ENCODE measurements around the gene CCT7.

The CCT7 gene

DNA sequence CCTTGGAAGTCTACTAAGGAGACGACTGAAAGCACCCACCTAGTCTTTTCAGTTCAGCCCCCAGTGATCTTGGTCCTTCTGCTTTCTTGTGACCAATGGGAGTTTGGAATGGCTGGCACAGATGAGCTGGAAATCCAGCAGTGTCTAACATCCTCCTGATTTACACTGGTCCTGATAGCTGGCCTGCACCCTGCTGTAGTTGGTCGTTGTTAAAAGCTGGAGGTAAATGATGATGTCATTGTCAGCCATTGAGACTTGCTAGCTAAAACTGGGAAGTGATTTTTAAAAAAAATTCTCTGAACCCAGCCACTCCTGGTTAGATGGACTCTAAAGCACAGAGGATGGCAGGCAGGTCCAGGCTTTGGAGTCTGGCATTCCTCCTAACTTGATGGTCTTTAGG is 19.3 kb downstream of the CCT7 start:
- Histone ChIP-seq H3K4me1 (peaks cover 9% of the 10 kb centered on the region), H3K36me3 (ENCODE audit: control insufficient read depth, insufficient read depth, low read length) (no peaks in the 10 kb centered on the region), H3K4me3 (ENCODE audit: low read depth, low read length) (no peak overlapping the region), H3K9ac (no peak overlapping the region), H3K79me2 (no peaks in the 10 kb centered on the region), H3K9me3 (ENCODE audit: control insufficient read depth, low read length) (no peaks in the 10 kb centered on the region), H2AFZ (no peak overlapping the region), H3K27ac (no peak overlapping the region), H3K4me2 (ENCODE audit: low read length) (no peak overlapping the region), H3K27me3 (ENCODE audit: control insufficient read depth, insufficient read depth, low read length) (no peaks in the 10 kb centered on the region)
- TF ChIP-seq, protein P1, sequence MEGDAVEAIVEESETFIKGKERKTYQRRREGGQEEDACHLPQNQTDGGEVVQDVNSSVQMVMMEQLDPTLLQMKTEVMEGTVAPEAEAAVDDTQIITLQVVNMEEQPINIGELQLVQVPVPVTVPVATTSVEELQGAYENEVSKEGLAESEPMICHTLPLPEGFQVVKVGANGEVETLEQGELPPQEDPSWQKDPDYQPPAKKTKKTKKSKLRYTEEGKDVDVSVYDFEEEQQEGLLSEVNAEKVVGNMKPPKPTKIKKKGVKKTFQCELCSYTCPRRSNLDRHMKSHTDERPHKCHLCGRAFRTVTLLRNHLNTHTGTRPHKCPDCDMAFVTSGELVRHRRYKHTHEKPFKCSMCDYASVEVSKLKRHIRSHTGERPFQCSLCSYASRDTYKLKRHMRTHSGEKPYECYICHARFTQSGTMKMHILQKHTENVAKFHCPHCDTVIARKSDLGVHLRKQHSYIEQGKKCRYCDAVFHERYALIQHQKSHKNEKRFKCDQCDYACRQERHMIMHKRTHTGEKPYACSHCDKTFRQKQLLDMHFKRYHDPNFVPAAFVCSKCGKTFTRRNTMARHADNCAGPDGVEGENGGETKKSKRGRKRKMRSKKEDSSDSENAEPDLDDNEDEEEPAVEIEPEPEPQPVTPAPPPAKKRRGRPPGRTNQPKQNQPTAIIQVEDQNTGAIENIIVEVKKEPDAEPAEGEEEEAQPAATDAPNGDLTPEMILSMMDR (IDR thresholded peaks at IDR 0.05): no peak

DNA sequence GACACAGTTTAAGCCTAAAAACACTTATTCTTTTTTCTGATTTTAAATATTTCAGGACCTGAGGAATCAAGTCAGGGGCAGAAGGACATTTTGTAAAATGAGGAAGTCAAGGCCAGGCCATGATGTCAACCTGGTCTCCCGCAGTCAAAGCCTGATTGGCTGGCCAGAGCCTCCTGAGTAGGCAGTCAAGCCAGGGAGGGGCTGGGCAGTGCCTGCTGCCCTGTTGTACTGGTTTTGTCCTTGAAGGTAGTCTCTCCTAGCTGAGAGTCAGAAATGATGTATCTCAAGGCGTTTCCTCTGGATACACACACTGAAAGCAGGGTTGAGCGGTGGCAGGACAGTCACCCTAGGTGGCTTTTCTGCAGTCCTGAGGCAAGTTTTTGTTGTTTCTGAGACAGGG is 19.8 kb downstream of the CCT7 start:
- no peak overlapping the region for H3K9ac ChIP-seq
- no peaks in the 10 kb centered on the region for H3K36me3 ChIP-seq (ENCODE audit: control insufficient read depth, insufficient read depth, low read length)
- H3K79me2 ChIP-seq: no peaks in the 10 kb centered on the region
- TF ChIP-seq, protein P1 (IDR thresholded peaks at IDR 0.05): no peak
- H3K4me1 ChIP-seq: peaks cover 8% of the 10 kb centered on the region
- H3K4me2 ChIP-seq (ENCODE audit: low read length): no peak overlapping the region
- no peak overlapping the region for H3K4me3 ChIP-seq (ENCODE audit: low read depth, low read length)
- no peaks in the 10 kb centered on the region for H3K27me3 ChIP-seq (ENCODE audit: control insufficient read depth, insufficient read depth, low read length)
- no peaks in the 10 kb centered on the region for H3K9me3 ChIP-seq (ENCODE audit: control insufficient read depth, low read length)
- H3K27ac ChIP-seq: no peak overlapping the region
- H2AFZ ChIP-seq: no peak overlapping the region

DNA sequence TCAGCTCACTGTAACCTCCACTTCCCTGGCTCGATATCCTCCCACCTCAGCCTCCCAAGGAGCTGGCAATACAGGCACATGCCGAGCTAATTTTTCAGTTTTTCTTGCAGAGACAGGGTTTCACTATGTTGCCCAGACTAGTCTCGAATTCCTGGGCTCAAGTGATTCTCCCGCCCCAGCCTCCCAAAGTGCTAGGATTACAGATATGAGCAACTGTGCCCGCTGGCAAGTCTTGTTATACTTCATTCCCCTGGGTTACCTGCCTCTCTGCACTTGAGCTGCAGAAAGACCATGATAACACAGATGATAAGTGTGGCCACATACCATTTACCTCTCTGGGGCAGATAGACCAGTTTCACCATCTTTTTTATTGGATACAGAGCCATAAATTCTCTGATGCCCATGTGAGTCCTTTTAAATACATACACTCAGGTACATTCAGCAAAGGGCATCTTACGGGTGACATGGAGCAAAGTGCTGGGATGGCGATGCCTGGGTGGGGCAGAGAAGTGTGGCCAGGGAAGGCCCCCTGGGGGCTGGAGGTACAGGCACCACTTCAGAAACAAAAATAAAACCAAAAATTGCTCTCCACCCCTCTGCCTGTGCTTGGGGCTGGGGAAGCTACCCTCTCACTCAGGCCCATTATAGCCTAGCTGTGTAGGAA is 20.4 kb downstream of the CCT7 start:
- peaks cover 5% of the 10 kb centered on the region for H3K4me1 ChIP-seq
- TF ChIP-seq, protein P1 (IDR thresholded peaks at IDR 0.05): no peak
- H3K36me3 ChIP-seq (ENCODE audit: control insufficient read depth, insufficient read depth, low read length): no peaks in the 10 kb centered on the region
- no peaks in the 10 kb centered on the region for H3K79me2 ChIP-seq
- no peak overlapping the region for H3K27ac ChIP-seq
- no peaks in the 10 kb centered on the region for H3K9me3 ChIP-seq (ENCODE audit: control insufficient read depth, low read length)
- no peak overlapping the region for H3K9ac ChIP-seq
- H3K4me3 ChIP-seq (ENCODE audit: low read depth, low read length): no peak overlapping the region
- no peak overlapping the region for H3K4me2 ChIP-seq (ENCODE audit: low read length)
- H3K27me3 ChIP-seq (ENCODE audit: control insufficient read depth, insufficient read depth, low read length): no peaks in the 10 kb centered on the region
- H2AFZ ChIP-seq: no peak overlapping the region

DNA sequence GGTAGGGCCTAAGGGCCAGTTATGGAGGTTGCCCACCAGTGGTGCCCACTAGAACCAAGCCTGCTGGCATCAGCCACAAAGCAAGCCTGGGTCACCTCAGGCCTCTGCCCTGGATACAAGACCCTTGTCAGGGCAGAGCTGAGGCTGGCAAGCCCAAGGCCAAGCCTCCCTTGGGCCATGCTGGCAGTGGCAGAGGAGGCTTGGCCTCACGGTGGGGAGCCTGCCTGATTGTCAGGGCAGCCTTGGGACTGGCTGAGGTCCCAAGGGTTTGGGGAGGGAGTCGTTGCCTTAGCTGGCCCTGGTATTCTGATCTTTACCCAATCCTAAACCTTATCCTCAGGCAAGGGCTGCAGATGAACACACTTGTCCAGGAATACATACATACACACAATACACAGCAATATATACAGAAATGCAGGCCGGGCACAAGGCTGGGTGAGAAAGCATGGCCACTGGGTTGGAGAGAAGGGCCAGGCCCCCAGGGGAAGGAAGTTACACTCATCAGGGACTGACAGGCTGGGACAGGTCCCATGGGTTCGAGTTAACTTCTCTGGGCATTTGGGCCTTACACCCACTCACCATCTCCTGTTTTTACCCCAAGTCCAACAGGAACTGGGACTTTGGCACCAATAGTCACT is 21.0 kb downstream of the CCT7 start:
- H3K27me3 ChIP-seq (ENCODE audit: control insufficient read depth, insufficient read depth, low read length): no peaks in the 10 kb centered on the region
- no peaks in the 10 kb centered on the region for H3K79me2 ChIP-seq
- H3K4me2 ChIP-seq (ENCODE audit: low read length): no peak overlapping the region
- no peak overlapping the region for H2AFZ ChIP-seq
- no peaks in the 10 kb centered on the region for H3K4me1 ChIP-seq
- H3K4me3 ChIP-seq (ENCODE audit: low read depth, low read length): no peak overlapping the region
- H3K27ac ChIP-seq: no peak overlapping the region
- TF ChIP-seq, protein P1 (IDR thresholded peaks at IDR 0.05): no peak
- no peak overlapping the region for H3K9ac ChIP-seq
- no peaks in the 10 kb centered on the region for H3K36me3 ChIP-seq (ENCODE audit: control insufficient read depth, insufficient read depth, low read length)
- H3K9me3 ChIP-seq (ENCODE audit: control insufficient read depth, low read length): no peaks in the 10 kb centered on the region

Measured in parathyroid adenoma (tissue), 2 donors.